K562 (cell line): ENCODE measurements around the gene GUCY2C. TPM values are rescaled to one million over a fixed set of nuclear protein-coding genes. Genes with fewer than 3 reads are reported as not detected.

Experiments
- ATAC-seq: fragments of 200-7000 bp; cut with Tn5 transposase; 3 replicates; pipeline ENCODE4 v1.9.1; 2020; ENCODE audit warnings: moderate library complexity
- BruUV-seq: library from RNA; stranded (reverse); fragments of 400-500 nt; replicated peaks from 2 replicates; lab custom pipeline; 2021; lab: Mats Ljungman, UMichigan
- CTCF ChIA-PET: fragments of 300-600 bp; formaldehyde crosslinking; extraction: SDS; loops from one replicate; lab custom pipeline; 2021; ENCODE audit warnings: low intra/inter-chr PET ratio; lab: Yijun Ruan, JAX
- POLR2A ChIA-PET: fragments of 300-600, 350-650 bp; sonication (Branson Sonifier 250); formaldehyde crosslinking; extraction: SDS; loops from one replicate; lab custom pipeline; 2021; ENCODE audit warnings: antibody characterized with exemption, inconsistent platforms; lab: Yijun Ruan, JAX
- DNase-seq, 4 experiments: peaks; one replicate each; pipeline versions ENCODE4 v3.0.0 to v3.0.0-alpha.2; 2011 to 2018; ENCODE audit warnings: low spot score in 3 of 4, mixed read lengths in 3 of 4; ENCODE audit errors: extremely low read depth in 1 of 4
- FAIRE-seq: peaks from 2 replicates; lab custom pipeline; 2011; peaks lifted over from hg19 to GRCh38; lab: Jason Lieb, UNC
- H2AFZ ChIP-seq: 2 replicates; pipeline ENCODE4 v1.6.0; 2011; ENCODE audit warnings: low read depth, low read length, control low read depth, inconsistent platforms
- H3K27ac ChIP-seq: fragments of 200-600 bp; 3 replicates; pipeline ENCODE4 v1.8.0; 2011; ENCODE audit warnings: low read depth, mild to moderate bottlenecking, control low read depth, inconsistent platforms, low read length, moderate library complexity, mixed read lengths; ENCODE audit errors: extremely low read depth
- H3K27me3 ChIP-seq, 2 experiments: fragments of 300-600 bp in 1 of 2; 2 replicates in 1 of 2; 3 replicates in 1 of 2; pipeline versions ENCODE4 v1.6.0 to v1.8.0; 2011; ENCODE audit warnings: inconsistent platforms in 2 of 2, low read length in 2 of 2, mild to moderate bottlenecking in 1 of 2, mixed read lengths in 1 of 2, moderate library complexity in 1 of 2; ENCODE audit not compliant: control insufficient read depth in 2 of 2, insufficient read depth in 2 of 2
- H3K36me3 ChIP-seq: fragments of 300-600 bp; 3 replicates; pipeline ENCODE4 v1.8.0; 2011; ENCODE audit warnings: mild to moderate bottlenecking, low read length, inconsistent platforms; ENCODE audit not compliant: control insufficient read depth, insufficient read depth
- H3K4me1 ChIP-seq, 2 experiments: fragments of 200-600 bp in 1 of 2; replicated peaks in 1 of 2; 2 replicates in 1 of 2; 3 replicates in 1 of 2; pipeline versions ENCODE4 v1.5.1 to v1.8.0; 2011; ENCODE audit warnings: inconsistent platforms in 2 of 2, low read length in 2 of 2, mild to moderate bottlenecking in 1 of 2, mixed read lengths in 1 of 2, moderate library complexity in 1 of 2; ENCODE audit not compliant: control insufficient read depth in 2 of 2, insufficient read depth in 2 of 2
- H3K4me2 ChIP-seq: 2 replicates; pipeline ENCODE4 v1.6.1; 2011; ENCODE audit warnings: low read length, control low read depth, inconsistent platforms, mixed read lengths; ENCODE audit not compliant: insufficient read depth
- H3K4me3 ChIP-seq: fragments of 200-600 bp; sonication (generic), shearing (Covaris generic); 2 replicates; pipeline ENCODE4 v1.5.1; 2016; ENCODE audit warnings: control low read depth, inconsistent platforms
- H3K79me2 ChIP-seq: fragments of 200-600 bp; 3 replicates; pipeline ENCODE4 v1.8.0; 2011; ENCODE audit warnings: low read length, inconsistent platforms; ENCODE audit not compliant: control insufficient read depth, insufficient read depth
- H3K9ac ChIP-seq, 2 experiments: 2 replicates each; pipeline versions ENCODE4 v1.6.0 to v1.6.1; 2011; ENCODE audit warnings: low read depth in 2 of 2, low read length in 2 of 2, control low read depth in 1 of 2, inconsistent platforms in 1 of 2, mild to moderate bottlenecking in 1 of 2, mixed read lengths in 1 of 2; ENCODE audit not compliant: insufficient read depth in 1 of 2
- H3K9me1 ChIP-seq: one replicate; pipeline ENCODE4 v1.6.0; 2011; ENCODE audit warnings: inconsistent platforms, mild to moderate bottlenecking, low read length, moderate library complexity; ENCODE audit not compliant: control insufficient read depth, insufficient read depth
- H3K9me3 ChIP-seq: replicated peaks from 2 replicates; pipeline ENCODE4 v1.5.1; 2011; ENCODE audit warnings: low read depth, low read length, inconsistent platforms; ENCODE audit not compliant: control insufficient read depth, insufficient read depth
- H4K20me1 ChIP-seq: replicated peaks from 2 replicates; pipeline ENCODE4 v1.6.1; 2011; ENCODE audit warnings: low read length, inconsistent platforms, mixed read lengths; ENCODE audit not compliant: control insufficient read depth, insufficient read depth
- FOXK1 ChIP-seq: sonication (generic); formaldehyde crosslinking; IDR thresholded peaks from 2 replicates; pipeline ENCODE4 v1.8.0; 2022; ENCODE audit warnings: missing genetic modification reagents, mild to moderate bottlenecking, borderline replicate concordance
- MED1 ChIP-seq: sonication (generic); formaldehyde crosslinking; IDR thresholded peaks from 2 replicates; pipeline ENCODE4 v1.8.1; 2023; ENCODE audit warnings: missing genetic modification reagents, borderline replicate concordance
- MXD1 ChIP-seq: fragments of 250-450 bp; sonication (Bioruptor Pico); IDR thresholded peaks from 2 replicates; pipeline ENCODE4 v1.8.0; 2021; ENCODE audit warnings: borderline replicate concordance, mild to moderate bottlenecking, moderate library complexity; ENCODE audit not compliant: poor library complexity, severe bottlenecking
- RBM22 ChIP-seq: fragments of 200-400 bp; formaldehyde crosslinking; IDR thresholded peaks from 2 replicates; pipeline ENCODE4 v1.6.1; 2018; ENCODE audit warnings: low read length, low read depth; ENCODE audit not compliant: poor library complexity, severe bottlenecking
- RREB1 ChIP-seq: fragments of 250-450 bp; sonication (Bioruptor Pico); IDR thresholded peaks from 2 replicates; pipeline ENCODE4 v1.4.0; 2020
- TCF7L2 ChIP-seq: fragments of 150-350 bp; IDR thresholded peaks from 2 replicates; pipeline ENCODE4 v1.6.1; 2016; ENCODE audit warnings: low read depth, mild to moderate bottlenecking, low read length, moderate library complexity
- TEAD1 ChIP-seq, 2 experiments: fragments of 450-650 bp in 1 of 2; sonication (generic) in 1 of 2; formaldehyde crosslinking; IDR thresholded peaks; 2 replicates each; pipeline versions ENCODE4 v1.4.0 to v1.8.0; 2020 to 2022; ENCODE audit warnings: mild to moderate bottlenecking in 2 of 2, missing genetic modification reagents in 1 of 2
- USF2 ChIP-seq: sonication (generic); formaldehyde crosslinking; IDR thresholded peaks from 2 replicates; pipeline ENCODE4 v1.5.0; 2020; ENCODE audit warnings: missing genetic modification reagents
- ZNF668 ChIP-seq: fragments of 250-450 bp; sonication (Bioruptor Pico); IDR thresholded peaks from 2 replicates; pipeline ENCODE4 v1.8.0; 2022; ENCODE audit warnings: mild to moderate bottlenecking, inconsistent platforms
- ZNF695 ChIP-seq: fragments of 450-650 bp; formaldehyde crosslinking; IDR thresholded peaks from 2 replicates; pipeline ENCODE4 v1.4.0; 2020; ENCODE audit warnings: mild to moderate bottlenecking, moderate library complexity
- WGBS: fragments of 100-300 bp; shearing (Covaris generic); methylation state at CpG from one replicate; pipeline ENCODE4 v1.1.6; 2016; ENCODE audit warnings: low coverage, mixed read lengths; ENCODE audit not compliant: insufficient coverage; ENCODE audit errors: missing lambda C conversion rate; 5-methylcytosine and 5-hydroxymethylcytosine counted together
- in situ Hi-C: fragments of 300-500 bp; cut with MboI; formaldehyde crosslinking; loops from 4 replicates; pipeline ENCODE4 v1.15.0; 2018; ENCODE audit warnings: inconsistent platforms, mixed read lengths
- intact Hi-C: fragments of 100-400 bp; cut with micrococcal nuclease; formaldehyde crosslinking; loops from 2 replicates; pipeline ENCODE4 v1.14.2; 2022
- polyA plus RNA-seq, 8 experiments: library from polyadenylated mRNA; depleted of rRNA in 4 of 8; stranded (reverse) in 5 of 8; unstranded in 3 of 8; fragments of >200 nt; fragmentation: Nextera tagmentation in 2 of 8; fragmentation: Illumina TruSeq in 1 of 8; extraction: Ambion mirVana in 2 of 8; extraction: Trizol in 1 of 8; gene quantifications; 2 replicates each; pipeline versions ENCODE4 v1.2.1 to v1.2.3, GENCODE V29; 2011 to 2014; ENCODE audit warnings: inconsistent platforms in 1 of 8, missing spikeins in 1 of 8
- total RNA-seq, 7 experiments: library from RNA; depleted of rRNA in 6 of 7; stranded (reverse); fragments of >200 nt in 6 of 7; fragmentation: Illumina TruSeq in 2 of 7; extraction: Trizol in 2 of 7; gene quantifications; 2 replicates each; pipeline versions ENCODE4 v1.2.1 to v1.2.3, GENCODE V29; 2011 to 2021; ENCODE audit warnings: low replicate concordance in 1 of 7

The GUCY2C gene
- total and polyA plus RNA-seq, 9 of the 15 experiments (the other 6 are each of a cell fraction or from before 2014, with no cell fraction given): 0.01 to 0.05 (median 0.04) TPM; not detected in 6

GRCh38 chr12:14643251-14643650 is 53.1 kb downstream of the GUCY2C start:
- TF ChIP-seq FOXK1: no peak
- TF ChIP-seq RBM22: no peak
- TF ChIP-seq TCF7L2: no peak
- no peak for TF ChIP-seq USF2
- TF ChIP-seq ZNF668: no peak
- no TSS peak for BruUV-seq
- no peak overlapping the region for H3K9ac ChIP-seq
- H3K36me3 ChIP-seq: no peaks in the 10 kb centered on the region
- no peaks in the 10 kb centered on the region for H3K9me3 ChIP-seq
- ATAC-seq: no peak
- no peaks in the 10 kb centered on the region for H3K9me1 ChIP-seq
- H3K79me2 ChIP-seq: no peaks in the 10 kb centered on the region
- in situ Hi-C loops (no loop called here), intact Hi-C loops (no loop called here)
- ChIA-PET POLR2A (no interaction called here), CTCF (no interaction called here)
- H4K20me1 ChIP-seq: no peaks in the 10 kb centered on the region
- WGBS: 8% methylated on average over 5 of the region's 5 CpGs
- no peak for DNase-seq
- no peaks in the 10 kb centered on the region for H3K4me1 ChIP-seq
- H2AFZ ChIP-seq: no peak overlapping the region
- no peak overlapping the region for H3K27ac ChIP-seq
- no peak overlapping the region for H3K4me3 ChIP-seq
- H3K27me3 ChIP-seq: no peaks in the 10 kb centered on the region
- FAIRE-seq: no peak
- no peak overlapping the region for H3K4me2 ChIP-seq

GRCh38 chr12:14638066-14638465 is 58.3 kb downstream of the GUCY2C start:
- H2AFZ ChIP-seq: no peak overlapping the region
- intact Hi-C loops (loop anchor here (10.0 kb wide), 2 partner anchors 627 to 887 kb away; no protein-coding TSS in a partner anchor), in situ Hi-C loops (no loop called here)
- H3K27me3 ChIP-seq: no peaks in the 10 kb centered on the region
- H3K79me2 ChIP-seq: no peaks in the 10 kb centered on the region
- ChIA-PET POLR2A (no interaction called here), CTCF (no interaction called here)
- no peak overlapping the region for H3K4me2 ChIP-seq
- no peak for FAIRE-seq
- no peak for DNase-seq
- no peaks in the 10 kb centered on the region for H3K4me1 ChIP-seq
- ATAC-seq: no peak
- no peaks in the 10 kb centered on the region for H4K20me1 ChIP-seq
- H3K36me3 ChIP-seq: no peaks in the 10 kb centered on the region
- H3K4me3 ChIP-seq: no peak overlapping the region
- H3K9me3 ChIP-seq: no peaks in the 10 kb centered on the region
- no peak overlapping the region for H3K9ac ChIP-seq
- no TSS peak for BruUV-seq
- no peak overlapping the region for H3K27ac ChIP-seq
- H3K9me1 ChIP-seq: no peaks in the 10 kb centered on the region
- TF ChIP-seq ZNF695 (CRISPR knock-in tag) (no peak), MXD1 (CRISPR knock-in tag) (no peak), MED1 (CRISPR knock-in tag) (no peak), TEAD1 (CRISPR knock-in tag; IDR thresholded peaks at IDR 0.05) (no peak), RREB1 (CRISPR knock-in tag) (no peak)
